Hippocampal formation (tissue), 2 donors: ENCODE data around the gene ATRNL1.
"Not testable (repeated sequence)": the region's sequence is repeated elsewhere in the genome, so short reads cannot be mapped to it uniquely, and the experiment has no call there.

ENCODE experiments used
- DNase-seq, 2 donors: peaks; one replicate each; lab custom pipeline; 2025; lab: John Stamatoyannopoulos, UW

The ATRNL1 gene

GRCh38 chr10:115091161-115091560 is 2.0 kb upstream of the ATRNL1 start:
- no peak for DNase-seq

- no peak for DNase-seq
Observed at GRCh38 chr10:115092258-115092554, 959 bp upstream of the ATRNL1 start.

- peak in 1 of 2 donors; percentile 34 for DNase-seq
Observed at GRCh38 chr10:115092555-115093285, 445 bp upstream of the ATRNL1 start.

- DNase-seq, result no peak
Observed at GRCh38 chr10:115093776-115094408, 727 bp downstream of the ATRNL1 start.

- DNase-seq, result no peak
Observed at GRCh38 chr10:115094416-115095140, 1.4 kb downstream of the ATRNL1 start.

GRCh38 chr10:115095758-115096157 is 2.6 kb downstream of the ATRNL1 start:
- no peak for DNase-seq

- no peak for DNase-seq
Observed at GRCh38 chr10:115103700-115104099, 10.5 kb downstream of the ATRNL1 start.

GRCh38 chr10:115105411-115105810 is 12.2 kb downstream of the ATRNL1 start:
- not testable (repeated sequence) for DNase-seq

- no peak for DNase-seq
Observed at GRCh38 chr10:115107830-115108229, 14.7 kb downstream of the ATRNL1 start.

- DNase-seq, result no peak
Observed at GRCh38 chr10:115117301-115117700, 24.1 kb downstream of the ATRNL1 start.

- no peak for DNase-seq
Observed at GRCh38 chr10:115118346-115118745, 25.2 kb downstream of the ATRNL1 start.

- DNase-seq, result no peak
Observed at GRCh38 chr10:115125505-115125904, 32.3 kb downstream of the ATRNL1 start.

- peak in 1 of 2 donors; percentile 69 for DNase-seq
Observed at GRCh38 chr10:115129752-115130151, 36.6 kb downstream of the ATRNL1 start.

GRCh38 chr10:115136616-115137015 is 43.5 kb downstream of the ATRNL1 start:
- DNase-seq, result no peak

GRCh38 chr10:115141254-115141653 is 48.1 kb downstream of the ATRNL1 start:
- peak in 1 of 2 donors; percentile 3 for DNase-seq

- no peak for DNase-seq
Observed at GRCh38 chr10:115157357-115157756, 64.2 kb downstream of the ATRNL1 start.

GRCh38 chr10:115163129-115163528 is 70.0 kb downstream of the ATRNL1 start:
- DNase-seq, result no peak

- no peak for DNase-seq
Observed at GRCh38 chr10:115164220-115164619, 71.1 kb downstream of the ATRNL1 start.

GRCh38 chr10:115167751-115168150 is 74.6 kb downstream of the ATRNL1 start:
- no peak for DNase-seq

GRCh38 chr10:115171392-115171960 is 78.3 kb downstream of the ATRNL1 start:
- DNase-seq, result no peak

GRCh38 chr10:115173915-115174443 is 80.8 kb downstream of the ATRNL1 start:
- no peak for DNase-seq

GRCh38 chr10:115207276-115207675 is 114.1 kb downstream of the ATRNL1 start:
- not testable (repeated sequence) for DNase-seq
